Ovary (tissue), 9 donors: ENCODE results near the gene ITGAX. TPM values are rescaled to one million over a fixed set of nuclear protein-coding genes. Genes with fewer than 3 reads are reported as not detected.

ENCODE experiments used
- DNase-seq, 5 donors: peaks; one replicate each; pipeline ENCODE4 v3.0.0-alpha.2; 2019 to 2020
- H3K27ac ChIP-seq, 2 donors: fragments of 200-600 bp; one replicate each; pipeline versions ENCODE4 v1.5.1 to v1.8.0; 2019 to 2022
- H3K27me3 ChIP-seq: fragments of 200-600 bp; one replicate; pipeline ENCODE4 v1.8.0; 2022
- H3K36me3 ChIP-seq: fragments of 200-600 bp; sonication (generic); one replicate; pipeline ENCODE4 v1.5.1; 2019
- H3K4me1 ChIP-seq: one replicate; pipeline ENCODE4 v1.8.1; 2013; ENCODE audit warnings: mild to moderate bottlenecking, moderate library complexity; ENCODE audit not compliant: insufficient read depth
- H3K4me3 ChIP-seq: fragments of 200-600 bp; sonication (generic); one replicate; pipeline ENCODE4 v1.5.1; 2017
- H3K9me3 ChIP-seq, 2 donors: fragments of 200-600 bp in 1 of 2; sonication (generic) in 1 of 2; one replicate each; pipeline versions ENCODE4 v1.5.1 to v1.8.1; 2013 to 2019; ENCODE audit warnings: mild to moderate bottlenecking in 1 of 2, moderate library complexity in 1 of 2
- EP300 ChIP-seq: sonication (generic); formaldehyde crosslinking; IDR thresholded peaks from one replicate; pipeline ENCODE4 v1.6.1; 2017; ENCODE audit warnings: antibody characterized with exemption
- POLR2A ChIP-seq: fragments of 450-650 bp; IDR thresholded peaks from one replicate; pipeline ENCODE4 v1.6.1; 2017; ENCODE audit warnings: antibody characterized with exemption, mild to moderate bottlenecking, moderate library complexity
- WGBS, 3 donors: extraction: QIAGEN DNeasy Blood & Tissue Kit in 1 of 3; methylation state at CpG; one replicate each; pipeline versions ENCODE4 v1.1.5 to v1.1.7; 2013 to 2017; 5-methylcytosine and 5-hydroxymethylcytosine counted together
- intact Hi-C, 4 donors: fragments of 100-400 bp; cut with DNase I; formaldehyde crosslinking; loops; one replicate each; pipeline versions ENCODE4 v1.11.0 to v1.15.1; 2022 to 2023
- polyA plus RNA-seq, 2 donors: library from polyadenylated mRNA; stranded (reverse); fragments of 200-250 nt in 1 of 2; fragments of 350-450 nt in 1 of 2; fragmentation: Illumina TruSeq in 1 of 2; extraction: RNeasy Lipid Tissue Mini Kit (QIAGEN cat#74804) in 1 of 2; gene quantifications; one replicate each; pipeline ENCODE4 v1.2.3, GENCODE V29; 2013 to 2014
- total RNA-seq, 7 donors: library from RNA; depleted of rRNA in 2 of 7; stranded (reverse); fragments of >200 nt in 2 of 7; fragmentation: NEBNext Ultra II Directional in 3 of 7; extraction: Animal tissue kit (Norgen Biotek cat#: 25700) in 3 of 7; gene quantifications; one replicate each; pipeline versions ENCODE4 v1.1.0 to v1.2.4, GENCODE V29; 2016 to 2023
- TF ChIP-seq, protein P1 (sequence below), 3 donors: fragments of 450-650 bp in 2 of 3; fragments of 200-600 bp in 1 of 3; IDR thresholded peaks; one replicate each; pipeline versions ENCODE4 v1.5.1 to v1.8.0; 2016 to 2022; ENCODE audit warnings: antibody characterized with exemption in 3 of 3, mild to moderate bottlenecking in 1 of 3
- donor health status: DM: no; HTN: no; CAD: no; lungs with moderate emphysema.
- donor health status: DM: no; HTN: no; CAD: no.
- donor health status: Bipolar disorder and iron deficiency.
- donor health status: DM: yes; HTN: yes; CAD: no.
- donor health status: DM: no; HTN: no; CAD: no.
- donor health status: DM: yes; HTN: yes; CAD: no.

Gene ITGAX
- total and polyA plus RNA-seq, 9 donors, result 0.56 to 13.9 (median 2.0) TPM

DNA sequence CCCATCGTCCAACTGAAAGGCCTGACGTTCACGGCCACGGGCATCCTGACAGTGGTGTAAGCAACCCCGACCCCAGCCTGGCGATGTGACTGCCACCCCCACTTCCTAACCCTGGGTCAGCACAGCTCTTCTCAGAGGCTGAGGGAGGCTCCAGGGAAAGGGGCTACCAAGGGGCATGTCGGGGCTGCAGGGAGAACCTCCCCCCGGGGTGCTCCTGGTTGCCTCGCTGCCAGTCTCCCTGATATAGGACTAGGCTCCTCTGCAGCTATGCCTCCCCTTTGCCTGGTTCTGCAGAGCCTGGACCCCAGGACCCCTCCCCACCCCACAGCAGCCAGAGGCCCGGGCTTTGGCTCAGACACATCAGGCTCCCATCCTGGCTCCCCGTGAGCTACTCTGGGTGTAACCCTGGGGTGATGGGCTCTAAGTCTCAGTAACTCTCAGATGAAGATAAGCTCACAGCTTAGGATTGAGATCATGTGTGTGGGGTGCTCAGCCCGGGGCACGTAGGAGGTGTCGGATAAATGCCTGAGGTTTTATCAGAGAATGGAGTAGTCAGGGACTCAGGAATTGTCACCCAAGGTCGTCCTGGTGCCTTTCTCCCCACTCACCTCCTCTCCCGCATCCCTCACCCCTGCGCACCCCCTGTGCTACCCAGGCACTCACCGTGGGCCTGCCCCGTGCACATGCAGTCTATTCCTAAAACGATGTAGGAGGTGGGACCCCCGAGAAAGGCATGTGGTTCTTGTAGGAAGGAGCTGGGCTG, 48.8 kb downstream of the ITGAX start:
- Histone ChIP-seq H3K4me3 (no peak overlapping the region), H3K27ac (no peak overlapping the region), H3K4me1 (no peaks in the 10 kb centered on the region), H3K36me3 (no peaks in the 10 kb centered on the region), H3K27me3 (no peaks in the 10 kb centered on the region), H3K9me3 (no peaks in the 10 kb centered on the region)
- no peak for DNase-seq
- intact Hi-C loops, result no loop called here
- TF ChIP-seq, protein P1, sequence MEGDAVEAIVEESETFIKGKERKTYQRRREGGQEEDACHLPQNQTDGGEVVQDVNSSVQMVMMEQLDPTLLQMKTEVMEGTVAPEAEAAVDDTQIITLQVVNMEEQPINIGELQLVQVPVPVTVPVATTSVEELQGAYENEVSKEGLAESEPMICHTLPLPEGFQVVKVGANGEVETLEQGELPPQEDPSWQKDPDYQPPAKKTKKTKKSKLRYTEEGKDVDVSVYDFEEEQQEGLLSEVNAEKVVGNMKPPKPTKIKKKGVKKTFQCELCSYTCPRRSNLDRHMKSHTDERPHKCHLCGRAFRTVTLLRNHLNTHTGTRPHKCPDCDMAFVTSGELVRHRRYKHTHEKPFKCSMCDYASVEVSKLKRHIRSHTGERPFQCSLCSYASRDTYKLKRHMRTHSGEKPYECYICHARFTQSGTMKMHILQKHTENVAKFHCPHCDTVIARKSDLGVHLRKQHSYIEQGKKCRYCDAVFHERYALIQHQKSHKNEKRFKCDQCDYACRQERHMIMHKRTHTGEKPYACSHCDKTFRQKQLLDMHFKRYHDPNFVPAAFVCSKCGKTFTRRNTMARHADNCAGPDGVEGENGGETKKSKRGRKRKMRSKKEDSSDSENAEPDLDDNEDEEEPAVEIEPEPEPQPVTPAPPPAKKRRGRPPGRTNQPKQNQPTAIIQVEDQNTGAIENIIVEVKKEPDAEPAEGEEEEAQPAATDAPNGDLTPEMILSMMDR (IDR thresholded peaks at IDR 0.05), result no peak
- TF ChIP-seq EP300, result no peak
- no peak for TF ChIP-seq POLR2A
- 68 to 77% (median 69%) methylated on average over 21 of the region's 21 CpGs for WGBS, 3 donors

DNA sequence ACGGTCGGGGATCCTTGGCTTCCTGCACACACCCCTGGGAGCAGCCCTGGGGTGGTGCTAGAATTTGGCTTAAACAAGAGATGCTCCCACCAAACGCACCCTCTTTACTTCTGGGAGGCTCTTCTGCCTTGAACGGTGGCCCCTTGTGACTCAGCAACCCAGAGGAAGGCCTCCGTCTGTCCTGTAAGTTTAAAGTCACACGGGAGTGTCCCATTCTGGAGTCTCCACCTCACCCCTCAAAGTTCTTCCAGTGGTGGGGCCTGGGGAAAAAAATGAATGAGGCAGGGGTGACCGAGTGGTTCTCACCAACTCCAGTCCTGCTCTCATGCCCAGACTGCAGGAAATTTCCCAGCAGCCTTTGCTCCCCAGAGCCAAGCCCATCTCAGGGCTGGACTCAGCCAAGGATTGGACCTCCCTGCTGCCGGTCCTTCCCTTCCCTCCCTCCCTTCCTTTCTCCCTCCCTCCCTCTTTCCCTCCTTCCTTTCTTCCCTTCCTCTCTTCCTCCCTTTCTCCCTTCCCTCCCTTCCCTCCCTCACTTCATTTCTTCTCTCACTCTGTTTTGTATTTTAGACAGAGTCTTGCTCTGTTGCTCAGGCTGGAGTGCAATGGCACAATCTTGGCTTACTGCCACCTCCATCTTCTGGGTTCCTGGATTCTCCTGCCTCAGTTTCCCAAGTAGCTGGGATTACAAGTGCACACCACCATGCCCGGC, 49.5 kb downstream of the ITGAX start:
- Histone ChIP-seq H3K9me3 (no peaks in the 10 kb centered on the region), H3K36me3 (no peaks in the 10 kb centered on the region), H3K27me3 (no peaks in the 10 kb centered on the region), H3K4me1 (no peaks in the 10 kb centered on the region), H3K4me3 (no peak overlapping the region), H3K27ac (no peak overlapping the region)
- intact Hi-C loops, result no loop called here
- no peak for TF ChIP-seq POLR2A
- TF ChIP-seq, protein P1 (IDR thresholded peaks at IDR 0.05), result no peak
- TF ChIP-seq EP300, result no peak
- WGBS, 3 donors, result 55 to 61% (median 60%) methylated on average over 9 of the region's 9 CpGs
- no peak for DNase-seq

DNA sequence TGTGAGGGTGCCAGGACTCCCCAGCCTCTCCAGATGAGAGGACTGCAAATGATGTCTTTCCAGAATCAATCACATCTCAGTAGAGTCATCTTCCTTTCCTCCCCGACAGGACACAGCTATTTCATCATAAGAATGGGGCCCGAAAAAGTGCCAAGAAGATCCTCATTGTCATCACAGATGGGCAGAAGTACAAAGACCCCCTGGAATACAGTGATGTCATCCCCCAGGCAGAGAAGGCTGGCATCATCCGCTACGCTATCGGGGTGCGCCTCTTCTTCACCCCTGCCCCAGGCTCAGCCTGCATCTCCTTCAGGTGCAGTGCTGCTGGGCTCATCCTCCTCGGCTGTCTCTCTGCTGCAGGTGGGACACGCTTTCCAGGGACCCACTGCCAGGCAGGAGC, 52.4 kb downstream of the ITGAX start:
- TF ChIP-seq, protein P1 (IDR thresholded peaks at IDR 0.05), result no peak
- no peak for TF ChIP-seq EP300
- no peak for TF ChIP-seq POLR2A
- Histone ChIP-seq H3K36me3 (no peaks in the 10 kb centered on the region), H3K4me1 (no peaks in the 10 kb centered on the region), H3K4me3 (no peak overlapping the region), H3K9me3 (no peaks in the 10 kb centered on the region), H3K27ac (no peak overlapping the region), H3K27me3 (no peaks in the 10 kb centered on the region)
- intact Hi-C loops, result no loop called here
- 79 to 80% (median 80%) methylated on average over 8 of the region's 8 CpGs for WGBS, 3 donors
- no peak for DNase-seq

DNA sequence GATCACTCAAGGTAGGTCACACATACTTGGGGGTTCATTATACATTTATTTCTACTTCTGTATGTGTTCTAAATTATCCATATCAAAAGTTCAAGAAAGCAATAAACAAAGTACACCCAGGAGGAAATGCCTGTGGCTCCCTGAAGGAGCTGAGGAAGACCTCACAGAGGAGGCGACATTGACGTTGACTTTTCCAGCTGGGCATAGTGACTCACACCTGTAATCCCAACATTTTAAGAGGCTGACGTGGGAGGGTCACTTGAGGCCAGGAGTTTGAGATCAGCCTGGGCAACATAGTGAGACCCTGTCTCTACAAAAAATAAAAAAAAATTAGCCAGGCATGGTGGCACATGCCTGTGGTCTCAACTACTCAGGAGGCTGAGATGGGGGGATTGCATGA, 54.5 kb downstream of the ITGAX start:
- TF ChIP-seq EP300, result no peak
- TF ChIP-seq, protein P1 (IDR thresholded peaks at IDR 0.05), result no peak
- TF ChIP-seq POLR2A, result no peak
- 48 to 64% (median 54%) methylated on average over 3 of the region's 3 CpGs for WGBS, 3 donors
- Histone ChIP-seq H3K4me3 (no peak overlapping the region), H3K36me3 (no peaks in the 10 kb centered on the region), H3K4me1 (no peaks in the 10 kb centered on the region), H3K27me3 (no peaks in the 10 kb centered on the region), H3K27ac (no peak overlapping the region), H3K9me3 (no peaks in the 10 kb centered on the region)
- no peak for DNase-seq
- intact Hi-C loops, result no loop called here
